Astrocyte (in vitro differentiated cells and primary cell): ENCODE measurements around the gene MAPKBP1. TPM values are rescaled to one million over a fixed set of nuclear protein-coding genes. Genes with fewer than 3 reads are reported as not detected.

Experiments used
- DNase-seq: peaks from one replicate; pipeline ENCODE4 v3.0.0-alpha.2; 2010; ENCODE audit warnings: low read depth
- FAIRE-seq: peaks from 2 replicates; lab custom pipeline; 2011; peaks lifted over from hg19 to GRCh38; lab: Jason Lieb, UNC
- H2AFZ ChIP-seq: 2 replicates; pipeline ENCODE4 v1.6.0; 2012; ENCODE audit warnings: low read depth, low read length, inconsistent platforms
- H3K27ac ChIP-seq: 2 replicates; pipeline ENCODE4 v1.5.1; 2011; ENCODE audit warnings: low read depth, low read length, inconsistent platforms
- H3K27me3 ChIP-seq: 2 replicates; pipeline ENCODE4 v1.6.0; 2011; ENCODE audit warnings: low read length, inconsistent platforms; ENCODE audit not compliant: insufficient read depth
- H3K36me3 ChIP-seq: 2 replicates; pipeline ENCODE4 v1.5.1; 2011; ENCODE audit warnings: low read length, inconsistent platforms; ENCODE audit not compliant: insufficient read depth
- H3K4me1 ChIP-seq: 2 replicates; pipeline ENCODE4 v1.5.1; 2011; ENCODE audit warnings: low read length, inconsistent platforms; ENCODE audit not compliant: insufficient read depth
- H3K4me2 ChIP-seq: 2 replicates; pipeline ENCODE4 v1.6.0; 2012; ENCODE audit warnings: low read length, inconsistent platforms
- H3K4me3 ChIP-seq: 2 replicates; pipeline ENCODE4 v1.5.1; 2011; ENCODE audit warnings: low read depth, mild to moderate bottlenecking, low read length, inconsistent platforms; ENCODE audit not compliant: insufficient read depth
- H3K79me2 ChIP-seq: 2 replicates; pipeline ENCODE4 v1.6.0; 2012; ENCODE audit warnings: mild to moderate bottlenecking, low read length, inconsistent platforms; ENCODE audit not compliant: insufficient read depth
- H3K9ac ChIP-seq: 2 replicates; pipeline ENCODE4 v1.6.0; 2012; ENCODE audit warnings: mild to moderate bottlenecking, low read length, inconsistent platforms
- H3K9me3 ChIP-seq: 2 replicates; pipeline ENCODE4 v1.5.1; 2012; ENCODE audit warnings: low read depth, mild to moderate bottlenecking, low read length, inconsistent platforms; ENCODE audit not compliant: insufficient read depth
- H4K20me1 ChIP-seq: 2 replicates; pipeline ENCODE4 v1.6.0; 2012; ENCODE audit warnings: low read length, inconsistent platforms; ENCODE audit not compliant: insufficient read depth
- H3K27ac Mint-ChIP-seq: one replicate; pipeline ENCODE4 v1.8.0; 2021; ENCODE audit warnings: mild to moderate bottlenecking, mixed read lengths; ENCODE audit not compliant: unreplicated experiment
- H3K27me3 Mint-ChIP-seq: one replicate; pipeline ENCODE4 v1.8.0; 2021; ENCODE audit warnings: low read depth, mixed read lengths; ENCODE audit not compliant: unreplicated experiment
- H3K36me3 Mint-ChIP-seq: one replicate; pipeline ENCODE4 v1.8.0; 2021; ENCODE audit warnings: low read depth, mixed read lengths; ENCODE audit not compliant: unreplicated experiment
- H3K4me1 Mint-ChIP-seq: one replicate; pipeline ENCODE4 v1.8.0; 2021; ENCODE audit warnings: low read depth, mixed read lengths; ENCODE audit not compliant: unreplicated experiment
- H3K4me3 Mint-ChIP-seq: one replicate; pipeline ENCODE4 v1.8.0; 2021; ENCODE audit warnings: mild to moderate bottlenecking, moderate library complexity, mixed read lengths; ENCODE audit not compliant: unreplicated experiment
- H3K9me3 Mint-ChIP-seq: one replicate; pipeline ENCODE4 v1.8.0; 2021; ENCODE audit warnings: mild to moderate bottlenecking, mixed read lengths; ENCODE audit not compliant: unreplicated experiment
- EZH2 ChIP-seq: IDR thresholded peaks from 2 replicates; pipeline ENCODE4 v1.6.1; 2012; ENCODE audit warnings: mild to moderate bottlenecking, low read length, inconsistent platforms; ENCODE audit not compliant: insufficient read depth
- total RNA-seq: library from RNA; stranded (reverse); gene quantifications from 2 replicates; pipeline ENCODE4 v1.2.1, GENCODE V29; 2021
- TF ChIP-seq, protein P1 (sequence below): IDR thresholded peaks from 2 replicates; pipeline ENCODE4 v1.5.1; 2011; ENCODE audit warnings: low read depth, mild to moderate bottlenecking, inconsistent platforms, low read length, moderate library complexity; ENCODE audit not compliant: insufficient read depth

The MAPKBP1 gene
- total RNA-seq, 1 donor from 2014 or later, result 30.8 TPM

DNA sequence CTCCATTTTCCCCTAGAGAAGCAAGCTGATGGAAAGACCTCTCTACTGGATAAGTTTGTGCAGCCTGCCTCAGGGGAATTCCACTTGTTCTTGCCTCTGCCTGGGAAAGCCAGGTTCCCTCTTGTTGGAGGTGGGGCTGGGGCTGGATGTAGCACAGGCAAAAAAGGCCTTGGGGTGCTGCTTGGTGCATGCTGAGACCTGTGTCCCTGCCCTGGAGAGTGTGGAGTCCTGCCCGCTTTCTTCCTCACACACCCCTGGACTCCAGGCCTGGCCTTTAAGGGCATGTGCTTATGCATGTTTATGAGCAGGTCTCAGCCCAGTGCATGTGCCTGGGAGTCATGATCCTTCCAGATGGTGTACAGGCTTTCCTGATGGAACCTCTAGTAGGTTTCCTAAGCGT lies 30.1 kb downstream of the MAPKBP1 start:
- Mint-ChIP-seq H3K27me3 (no peaks in the 10 kb centered on the region), H3K36me3 (peaks cover 12% of the 10 kb centered on the region), H3K4me1 (peaks cover 10% of the 10 kb centered on the region), H3K9me3 (no peaks in the 10 kb centered on the region), H3K27ac (peak overlapping the region; percentile 47), H3K4me3 (no peak overlapping the region)
- H3K27ac ChIP-seq, result no peak overlapping the region
- peaks cover 37% of the 10 kb centered on the region for H4K20me1 ChIP-seq
- no peaks in the 10 kb centered on the region for H3K27me3 ChIP-seq
- no peak for TF ChIP-seq EZH2
- TF ChIP-seq, protein P1, sequence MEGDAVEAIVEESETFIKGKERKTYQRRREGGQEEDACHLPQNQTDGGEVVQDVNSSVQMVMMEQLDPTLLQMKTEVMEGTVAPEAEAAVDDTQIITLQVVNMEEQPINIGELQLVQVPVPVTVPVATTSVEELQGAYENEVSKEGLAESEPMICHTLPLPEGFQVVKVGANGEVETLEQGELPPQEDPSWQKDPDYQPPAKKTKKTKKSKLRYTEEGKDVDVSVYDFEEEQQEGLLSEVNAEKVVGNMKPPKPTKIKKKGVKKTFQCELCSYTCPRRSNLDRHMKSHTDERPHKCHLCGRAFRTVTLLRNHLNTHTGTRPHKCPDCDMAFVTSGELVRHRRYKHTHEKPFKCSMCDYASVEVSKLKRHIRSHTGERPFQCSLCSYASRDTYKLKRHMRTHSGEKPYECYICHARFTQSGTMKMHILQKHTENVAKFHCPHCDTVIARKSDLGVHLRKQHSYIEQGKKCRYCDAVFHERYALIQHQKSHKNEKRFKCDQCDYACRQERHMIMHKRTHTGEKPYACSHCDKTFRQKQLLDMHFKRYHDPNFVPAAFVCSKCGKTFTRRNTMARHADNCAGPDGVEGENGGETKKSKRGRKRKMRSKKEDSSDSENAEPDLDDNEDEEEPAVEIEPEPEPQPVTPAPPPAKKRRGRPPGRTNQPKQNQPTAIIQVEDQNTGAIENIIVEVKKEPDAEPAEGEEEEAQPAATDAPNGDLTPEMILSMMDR, result no peak
- H3K4me2 ChIP-seq, result no peak overlapping the region
- H3K4me3 ChIP-seq, result no peak overlapping the region
- FAIRE-seq (no peak), DNase-seq (no peak)
- no peak overlapping the region for H2AFZ ChIP-seq
- H3K79me2 ChIP-seq, result peaks cover 23% of the 10 kb centered on the region
- no peaks in the 10 kb centered on the region for H3K9me3 ChIP-seq
- H3K4me1 ChIP-seq, result peaks cover 14% of the 10 kb centered on the region
- no peak overlapping the region for H3K9ac ChIP-seq
- H3K36me3 ChIP-seq, result peaks cover 4% of the 10 kb centered on the region

DNA sequence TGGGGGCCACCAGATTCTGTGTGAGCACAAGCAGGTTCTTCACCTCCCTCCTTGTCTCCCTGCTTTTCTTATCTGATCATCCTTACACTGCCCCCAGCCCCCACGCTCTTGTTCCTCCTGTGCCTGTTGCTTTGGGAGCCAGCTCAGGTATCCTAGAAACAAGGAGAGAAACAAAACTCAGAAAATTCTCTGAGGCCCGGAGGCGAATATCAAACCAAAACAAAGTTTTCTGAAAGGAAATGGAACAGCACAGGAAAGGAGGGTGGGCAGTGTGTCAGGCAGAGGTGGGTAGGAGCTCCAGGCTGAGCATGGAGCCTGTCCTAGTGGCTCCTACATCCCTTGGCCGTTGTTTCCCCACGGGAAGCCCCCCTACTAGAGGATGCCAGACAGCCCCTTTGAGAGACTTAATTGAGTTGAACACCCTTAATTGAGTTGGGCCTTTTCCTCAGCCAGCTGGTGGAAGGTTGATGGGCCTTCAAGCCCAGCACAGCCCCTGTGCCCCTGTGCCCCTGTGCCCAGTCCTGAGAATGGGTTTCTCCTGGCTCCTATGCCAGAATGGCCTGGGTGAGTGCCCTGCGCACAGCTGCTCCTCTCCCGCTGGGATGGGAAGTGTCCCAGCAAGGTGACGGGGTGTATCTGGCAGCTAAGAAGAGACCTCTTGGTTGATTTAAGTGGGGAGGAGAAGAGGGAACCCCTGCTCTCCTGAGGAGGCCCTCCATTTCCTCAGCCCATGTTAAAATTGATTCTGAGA lies 30.8 kb downstream of the MAPKBP1 start:
- Mint-ChIP-seq H3K4me3 (no peak overlapping the region), H3K9me3 (no peaks in the 10 kb centered on the region), H3K27ac (no peak overlapping the region), H3K27me3 (no peaks in the 10 kb centered on the region), H3K4me1 (peaks cover 4% of the 10 kb centered on the region), H3K36me3 (peaks cover 12% of the 10 kb centered on the region)
- Histone ChIP-seq H2AFZ (no peak overlapping the region), H3K27me3 (no peaks in the 10 kb centered on the region), H3K4me3 (no peak overlapping the region), H3K9me3 (no peaks in the 10 kb centered on the region), H3K27ac (no peak overlapping the region), H3K4me1 (peaks cover 15% of the 10 kb centered on the region), H3K36me3 (no peaks in the 10 kb centered on the region), H4K20me1 (peaks cover 39% of the 10 kb centered on the region), H3K9ac (no peak overlapping the region), H3K79me2 (peaks cover 23% of the 10 kb centered on the region), H3K4me2 (no peak overlapping the region)
- FAIRE-seq (no peak), DNase-seq (no peak)
- TF ChIP-seq, protein P1, result no peak
- TF ChIP-seq EZH2, result no peak

DNA sequence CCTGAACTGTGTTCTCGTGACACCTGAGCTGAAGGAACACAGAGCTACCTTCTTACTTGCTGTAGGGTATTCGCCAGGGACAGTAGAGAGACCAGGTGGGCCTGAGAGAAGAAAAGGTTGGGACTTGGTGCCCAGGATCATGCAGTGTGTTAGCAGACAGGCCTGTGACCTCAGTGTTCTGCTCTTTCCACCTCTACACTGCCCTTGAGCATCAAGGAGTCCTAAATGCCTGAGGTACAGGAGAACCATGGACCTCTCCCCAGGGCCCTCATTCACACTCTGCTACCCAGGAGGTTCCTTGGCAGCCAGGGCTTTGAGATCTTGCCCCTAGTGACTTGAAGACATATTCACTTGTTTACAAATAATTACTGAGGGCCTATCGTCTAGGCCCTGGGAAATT lies 31.4 kb downstream of the MAPKBP1 start:
- Histone ChIP-seq H3K4me2 (no peak overlapping the region), H3K36me3 (no peaks in the 10 kb centered on the region), H3K4me3 (no peak overlapping the region), H3K79me2 (peaks cover 23% of the 10 kb centered on the region), H4K20me1 (peaks cover 42% of the 10 kb centered on the region), H3K9ac (no peak overlapping the region), H3K4me1 (peaks cover 15% of the 10 kb centered on the region), H3K27ac (no peak overlapping the region), H3K9me3 (no peaks in the 10 kb centered on the region), H2AFZ (no peak overlapping the region), H3K27me3 (no peaks in the 10 kb centered on the region)
- Mint-ChIP-seq H3K36me3 (peaks cover 13% of the 10 kb centered on the region), H3K27me3 (no peaks in the 10 kb centered on the region), H3K9me3 (no peaks in the 10 kb centered on the region), H3K4me3 (no peak overlapping the region), H3K4me1 (peaks cover 4% of the 10 kb centered on the region), H3K27ac (no peak overlapping the region)
- no peak for DNase-seq
- TF ChIP-seq, protein P1, result no peak
- TF ChIP-seq EZH2, result no peak
- no peak for FAIRE-seq
